ENCODE results near the gene WBP1.
A peak's percentile ranks its signal among the peaks of the same experiment; 100 is the strongest.

WBP1 gene

DNA sequence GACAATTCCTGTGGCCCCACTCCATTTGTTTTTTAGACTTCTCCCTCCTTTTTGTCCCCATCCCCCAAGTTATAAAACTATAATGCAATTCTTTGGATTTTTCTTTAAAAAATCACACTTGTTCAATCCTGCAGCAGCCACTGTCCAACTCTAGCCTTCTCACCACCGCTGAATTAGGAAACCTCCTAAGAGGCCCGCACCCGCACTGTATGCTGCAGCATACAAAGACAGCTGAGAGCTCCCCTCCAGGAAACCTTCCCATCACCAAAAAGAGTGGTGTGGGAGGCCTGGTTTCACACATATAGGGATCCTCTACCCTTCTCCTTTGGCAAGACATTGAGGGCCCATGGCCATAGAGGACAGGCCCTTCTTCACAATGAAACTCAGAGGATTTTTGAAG is 46.4 kb downstream of the WBP1 start:
- no peak for DNase-seq

DNA sequence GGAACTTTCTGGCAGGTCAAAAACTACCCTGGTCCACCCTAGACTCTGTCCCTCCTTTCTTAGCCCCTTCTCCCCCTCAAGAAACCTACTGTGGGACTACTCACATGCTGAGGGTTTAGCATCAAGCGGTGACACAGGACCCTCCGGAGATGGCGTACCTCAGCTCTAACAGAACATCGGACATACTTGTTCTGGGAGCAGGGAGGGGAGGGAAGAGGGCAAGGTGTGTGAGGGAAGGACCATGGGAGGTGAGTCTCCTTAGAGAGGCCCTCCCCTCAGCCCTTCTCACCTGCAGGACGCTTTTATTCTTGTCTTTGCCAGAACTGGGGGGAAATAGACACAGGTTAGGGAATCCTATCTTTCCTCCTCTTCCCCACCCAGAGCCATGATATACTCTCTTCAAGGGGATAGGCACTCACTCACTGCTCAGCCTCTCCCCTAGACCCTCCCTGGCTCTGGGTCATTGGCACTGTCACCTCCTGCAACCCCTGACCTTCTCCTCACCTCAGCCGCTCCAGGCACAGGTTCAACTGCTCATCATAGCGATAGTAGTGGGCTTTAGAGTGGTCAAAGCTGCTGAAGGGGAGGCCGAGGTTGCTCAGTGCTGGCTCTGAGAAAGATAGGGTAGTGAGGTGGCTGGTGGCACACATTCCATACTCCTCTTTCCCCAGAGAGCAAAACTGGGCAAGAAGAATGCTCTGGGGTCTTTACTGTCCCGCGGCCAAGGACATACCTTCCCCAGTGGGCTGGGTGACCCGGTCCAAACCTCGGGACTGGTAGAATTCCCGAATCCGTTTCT is 47.4 kb downstream of the WBP1 start:
- DNase-seq: no peak

DNA sequence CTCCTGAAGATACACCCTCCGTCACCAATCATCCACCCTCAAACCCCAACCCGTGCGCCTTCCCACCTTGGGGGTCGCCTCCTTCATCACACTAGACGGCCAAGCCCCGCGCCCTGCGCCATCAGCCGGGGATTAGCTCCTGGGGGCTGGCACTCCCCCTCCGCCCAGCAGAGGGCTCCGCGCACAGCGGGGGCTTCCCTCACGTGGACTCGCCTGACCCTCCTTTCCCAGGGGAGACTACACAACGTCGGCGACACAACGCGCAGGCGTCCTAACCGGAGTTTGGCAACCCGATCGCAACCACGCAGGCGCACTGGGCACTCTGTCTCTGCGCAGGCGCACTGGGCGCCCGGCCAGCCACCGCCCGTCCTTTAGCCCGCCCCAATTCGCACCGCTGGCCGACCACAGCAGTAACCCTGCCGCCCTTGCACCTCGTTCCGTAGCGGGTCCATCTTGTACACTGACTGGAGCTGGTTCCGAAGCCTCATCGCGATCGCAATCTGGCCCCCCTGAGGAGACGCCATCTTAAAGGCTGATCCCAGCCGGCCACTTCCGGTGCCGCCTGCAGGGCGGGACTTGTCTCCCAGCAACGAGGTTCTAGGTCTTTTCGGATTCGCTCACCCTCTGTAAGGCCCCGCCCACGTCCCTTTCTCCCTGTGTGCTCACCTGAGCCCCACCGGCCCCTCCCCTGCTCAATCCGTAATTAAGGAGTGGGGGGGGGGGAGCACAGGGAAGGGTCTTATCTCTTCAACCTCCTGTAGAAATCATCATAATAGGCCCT is 49.1 kb downstream of the WBP1 start, which contains the start of gene PCGF1:
Gene PCGF1, minus strand, starts transcription at position 551 of the 781 bp plus-strand sequence. Its CDS starts 27 bp downstream, at position 524.
- peak; percentile 99 for DNase-seq

- DNase-seq: no peak
Measured at GRCh38 chr2:74507926-74508520, 49.8 kb downstream of the WBP1 start.

DNA sequence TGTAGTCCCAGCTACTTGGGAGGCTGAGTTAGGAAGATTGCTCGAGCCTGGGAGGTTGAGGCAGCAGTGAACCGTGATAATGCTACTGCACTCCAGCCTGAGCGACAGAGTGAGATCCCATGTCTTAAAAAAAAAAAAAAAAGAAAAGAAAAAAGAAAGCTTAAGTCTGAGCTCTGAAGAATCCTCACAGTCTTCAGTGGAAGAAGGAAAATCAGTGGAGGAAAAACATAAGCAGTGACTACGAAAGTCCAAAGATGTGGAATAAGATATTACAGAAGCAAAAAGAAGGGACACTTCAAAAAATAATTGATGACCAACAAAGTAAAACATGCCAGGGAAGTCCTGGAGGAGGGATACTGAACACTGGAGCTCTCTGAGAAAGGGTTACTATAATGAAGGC is 52.0 kb downstream of the WBP1 start:
- no peak for DNase-seq

Data from activated CD4-positive, alpha-beta T cell treated with anti-CD3 and anti-CD28 coated beads, Interleukin-10, Interleukin-2, amounts not matched to agents 100 ng/mL and 50 ng/mL, durations not matched to agents 16 hours and 8 hours (primary cell).